HepG2 (cell line): ENCODE data around the gene PCAT6. TPM values are rescaled to one million over a fixed set of nuclear protein-coding genes. Genes with fewer than 3 reads are reported as not detected.

ENCODE experiments used
- ATAC-seq: fragments of 200-7000 bp; cut with Tn5 transposase; 3 replicates; pipeline ENCODE4 v1.9.1; 2020; ENCODE audit warnings: mild to moderate bottlenecking, moderate library complexity
- BruUV-seq: library from RNA; stranded (reverse); fragments of 400-500 nt; replicated peaks from 2 replicates; lab custom pipeline; 2021; lab: Mats Ljungman, UMichigan
- CTCF ChIA-PET: fragments of 300-600 bp; formaldehyde crosslinking; extraction: SDS; loops from one replicate; lab custom pipeline; 2021; ENCODE audit warnings: low total read pairs, inconsistent platforms, low intra/inter-chr PET ratio; lab: Yijun Ruan, JAX
- POLR2A ChIA-PET: fragments of 350-600 bp; sonication (Branson Sonifier 250); formaldehyde crosslinking; loops from one replicate; lab custom pipeline; 2020; ENCODE audit warnings: antibody characterized with exemption, inconsistent platforms; lab: Yijun Ruan, JAX
- DNase-seq: peaks from one replicate; pipeline ENCODE4 v3.0.0-alpha.2; 2015; ENCODE audit warnings: low spot score
- FAIRE-seq: peaks from 3 replicates; lab custom pipeline; 2011; peaks lifted over from hg19 to GRCh38; lab: Jason Lieb, UNC
- H2AFZ ChIP-seq: one replicate; pipeline ENCODE4 v1.6.1; 2011; ENCODE audit warnings: low read length, inconsistent platforms
- H3K27ac ChIP-seq: fragments of 300-600 bp; 3 replicates; pipeline ENCODE4 v1.8.0; 2011; ENCODE audit warnings: mixed run types, mild to moderate bottlenecking, mixed read lengths, low read length, inconsistent platforms; ENCODE audit not compliant: insufficient read depth; ENCODE audit errors: extremely low read length
- H3K27me3 ChIP-seq, 2 experiments: fragments of 200-600 bp in 1 of 2; 2 replicates in 1 of 2; 3 replicates in 1 of 2; pipeline versions ENCODE4 v1.6.0 to v1.8.0; 2011; ENCODE audit warnings: low read length in 2 of 2, mild to moderate bottlenecking in 2 of 2, moderate library complexity in 2 of 2, inconsistent platforms in 1 of 2; ENCODE audit not compliant: insufficient read depth in 2 of 2, control insufficient read depth in 1 of 2
- H3K36me3 ChIP-seq, 2 experiments: fragments of 200-600 bp in 1 of 2; replicated peaks in 1 of 2; 2 replicates in 1 of 2; 3 replicates in 1 of 2; pipeline versions ENCODE4 v1.5.1 to v1.8.0; 2011; ENCODE audit warnings: low read length in 2 of 2, inconsistent platforms in 1 of 2; ENCODE audit not compliant: insufficient read depth in 2 of 2, control insufficient read depth in 1 of 2
- H3K4me1 ChIP-seq: 2 replicates; pipeline ENCODE4 v1.5.1; 2012; ENCODE audit warnings: low read length, inconsistent platforms; ENCODE audit not compliant: insufficient read depth
- H3K4me2 ChIP-seq: 2 replicates; pipeline ENCODE4 v1.6.0; 2011; ENCODE audit warnings: low read depth, low read length, inconsistent platforms
- H3K4me3 ChIP-seq, 3 experiments: fragments of 200-600 bp in 1 of 3; sonication (generic), shearing (Covaris generic) in 1 of 3; replicated peaks in 1 of 3; 2 replicates each; pipeline ENCODE4 v1.5.1; 2011 to 2016; ENCODE audit warnings: low read length in 3 of 3, inconsistent platforms in 2 of 3, low read depth in 2 of 3, mild to moderate bottlenecking in 2 of 3, control low read depth in 1 of 3, mixed read lengths in 1 of 3; ENCODE audit not compliant: insufficient read depth in 1 of 3
- H3K79me2 ChIP-seq: one replicate; pipeline ENCODE4 v1.6.1; 2011; ENCODE audit warnings: low read length, inconsistent platforms; ENCODE audit not compliant: insufficient read depth
- H3K9ac ChIP-seq: 2 replicates; pipeline ENCODE4 v1.6.0; 2011; ENCODE audit warnings: mild to moderate bottlenecking, low read depth, low read length, inconsistent platforms; ENCODE audit not compliant: insufficient read depth
- H3K9me3 ChIP-seq: 2 replicates; pipeline ENCODE4 v1.5.1; 2012; ENCODE audit warnings: mild to moderate bottlenecking, low read length
- H4K20me1 ChIP-seq: 2 replicates; pipeline ENCODE4 v1.6.0; 2011; ENCODE audit warnings: inconsistent platforms, mild to moderate bottlenecking, low read length, moderate library complexity; ENCODE audit not compliant: insufficient read depth
- DDIT3 ChIP-seq: sonication (generic); formaldehyde crosslinking; IDR thresholded peaks from 2 replicates; pipeline ENCODE4 v1.4.0; 2020; ENCODE audit warnings: mild to moderate bottlenecking, missing genetic modification reagents
- FUBP1 ChIP-seq: sonication (generic); formaldehyde crosslinking; IDR thresholded peaks from 2 replicates; pipeline ENCODE4 v1.5.1; 2020; ENCODE audit warnings: missing genetic modification reagents, mild to moderate bottlenecking, borderline replicate concordance
- GFI1 ChIP-seq: sonication (generic); formaldehyde crosslinking; IDR thresholded peaks from 2 replicates; pipeline ENCODE4 v1.5.0; 2020; ENCODE audit warnings: missing genetic modification reagents, mild to moderate bottlenecking, borderline replicate concordance
- HBP1 ChIP-seq: IDR thresholded peaks from 2 replicates; pipeline ENCODE4 v1.6.1; 2016; ENCODE audit warnings: low read depth, control low read depth
- HOXA5 ChIP-seq: sonication (generic); formaldehyde crosslinking; IDR thresholded peaks from 2 replicates; pipeline ENCODE4 v1.4.0; 2020; ENCODE audit warnings: missing genetic modification reagents
- MED8 ChIP-seq: sonication (generic); formaldehyde crosslinking; IDR thresholded peaks from 2 replicates; pipeline ENCODE4 v1.8.1; 2023; ENCODE audit warnings: mild to moderate bottlenecking, missing genetic modification reagents; ENCODE audit not compliant: insufficient replicate concordance
- MEF2D ChIP-seq: sonication (generic); formaldehyde crosslinking; IDR thresholded peaks from 2 replicates; pipeline ENCODE4 v1.5.1; 2020; ENCODE audit warnings: mild to moderate bottlenecking, missing genetic modification reagents
- ZBTB25 ChIP-seq: IDR thresholded peaks from 2 replicates; pipeline ENCODE4 v1.6.1; 2018; ENCODE audit warnings: missing genetic modification reagents
- ZBTB37 ChIP-seq: sonication (generic); formaldehyde crosslinking; IDR thresholded peaks from 2 replicates; pipeline ENCODE4 v1.4.0; 2020; ENCODE audit warnings: mild to moderate bottlenecking, missing genetic modification reagents
- ZFP36L2 ChIP-seq: sonication (generic); formaldehyde crosslinking; IDR thresholded peaks from 2 replicates; pipeline ENCODE4 v1.4.0; 2020; ENCODE audit warnings: missing genetic modification reagents
- ZNF275 ChIP-seq: sonication (generic); formaldehyde crosslinking; IDR thresholded peaks from 2 replicates; pipeline ENCODE4 v1.8.0; 2022; ENCODE audit warnings: missing genetic modification reagents, mild to moderate bottlenecking, inconsistent platforms, borderline replicate concordance
- ZNF644 ChIP-seq: IDR thresholded peaks from 2 replicates; pipeline ENCODE4 v1.6.1; 2016; ENCODE audit warnings: low read depth
- WGBS: methylation state at CpG from one replicate; pipeline ENCODE4 v1.1.6; 2017; ENCODE audit warnings: low lambda C conversion rate; 5-methylcytosine and 5-hydroxymethylcytosine counted together
- in situ Hi-C: cut with HindIII; loops from 2 replicates; pipeline ENCODE4 v1.10.0; 2017; ENCODE audit warnings: low pct_unique_long_range_greater_than_20kb; ENCODE audit not compliant: extremely low pct_ligation_motif_present
- intact Hi-C: fragments of 100-400 bp; cut with micrococcal nuclease; formaldehyde crosslinking; loops from one replicate; pipeline ENCODE4 v1.10.0; 2022; ENCODE audit not compliant: unreplicated experiment
- polyA plus RNA-seq, 8 experiments: library from polyadenylated mRNA; depleted of rRNA in 3 of 8; stranded (reverse) in 7 of 8; unstranded in 1 of 8; fragments of >200 nt; fragmentation: Illumina TruSeq in 4 of 8; extraction: Trizol in 4 of 8; gene quantifications; 2 replicates each; pipeline versions ENCODE4 v1.2.1 to v1.2.3, GENCODE V29; 2011 to 2016; ENCODE audit warnings: low read depth in 4 of 8, missing spikeins in 1 of 8, mixed read lengths in 1 of 8; ENCODE audit not compliant: insufficient read depth in 1 of 8
- total RNA-seq, 5 experiments: library from RNA; depleted of rRNA; stranded (reverse); fragments of >200 nt; fragmentation: Illumina TruSeq; extraction: Trizol; gene quantifications; 2 replicates each; pipeline ENCODE4 v1.2.3, GENCODE V29; 2016; ENCODE audit warnings: low read depth in 1 of 5

PCAT6 gene
- total and polyA plus RNA-seq, 2 of the 13 experiments (the other 11 are each of a cell fraction or from before 2014, with no cell fraction given): 0.60 to 4.4 TPM

- TF ChIP-seq FUBP1 (CRISPR knock-in tag) (no peak), MEF2D (CRISPR knock-in tag) (peak; percentile 28; the same call in 1 of the 2 replicates)
Measured at GRCh38 chr1:202807926-202808757, 2.6 kb upstream of the PCAT6 start, which contains the start of gene KDM5B (continued).

- CTCF ChIA-PET: no interaction called here
- no peaks in the 10 kb centered on the region for H3K36me3 ChIP-seq
- peak overlapping the region; percentile 82 to 95 (median 94); a peak in 5 of 6 replicates for H3K4me3 ChIP-seq
- H3K4me1 ChIP-seq: peaks cover 59% of the 10 kb centered on the region
- ATAC-seq (no peak), FAIRE-seq (no peak), DNase-seq (no peak)
- H3K27me3 ChIP-seq: no peaks in the 10 kb centered on the region; a peak in 1 of 5 replicates
- intact Hi-C loops (loop anchor here (2.0 kb wide), 2 partner anchors 51 to 79 kb away; partner anchors contain the start of gene RABIF), in situ Hi-C loops (loop anchor here (5.0 kb wide), 1 partner anchor 48 kb away; no protein-coding TSS in a partner anchor)
- peak overlapping the region; percentile 40; the same call in 1 of the 2 replicates for H3K9ac ChIP-seq
- POLR2A ChIA-PET: interaction anchor here (0.7 to 4.2 kb wide), 10 partner anchors 11 to 197 kb away, joined by 3 to 74 read pairs (median 4); partner anchors contain the start of genes RABIF and TMEM183A
- 5% methylated on average over 15 of the region's 15 CpGs for WGBS
- no peak overlapping the region for H2AFZ ChIP-seq
- no peak overlapping the region for H3K27ac ChIP-seq
- no peaks in the 10 kb centered on the region for H3K9me3 ChIP-seq
- peaks cover 17% of the 10 kb centered on the region for H4K20me1 ChIP-seq
- H3K79me2 ChIP-seq: peaks cover 31% of the 10 kb centered on the region
- peak overlapping the region; percentile 96 for H3K4me2 ChIP-seq
- BruUV-seq: no TSS peak
- TF ChIP-seq HOXA5 (CRISPR knock-in tag) (no peak), ZBTB37 (CRISPR knock-in tag) (no peak), DDIT3 (CRISPR knock-in tag) (no peak), ZFP36L2 (CRISPR knock-in tag) (no peak), HBP1 (CRISPR knock-in tag) (no peak), MED8 (CRISPR knock-in tag) (no peak), GFI1 (CRISPR knock-in tag) (no peak), ZNF644 (CRISPR knock-in tag) (no peak), ZBTB25 (no peak), ZNF275 (CRISPR knock-in tag) (no peak)
Measured at GRCh38 chr1:202809597-202810159, 1.1 kb upstream of the PCAT6 start.
